ENCODE results near the gene LHPP.

DNA sequence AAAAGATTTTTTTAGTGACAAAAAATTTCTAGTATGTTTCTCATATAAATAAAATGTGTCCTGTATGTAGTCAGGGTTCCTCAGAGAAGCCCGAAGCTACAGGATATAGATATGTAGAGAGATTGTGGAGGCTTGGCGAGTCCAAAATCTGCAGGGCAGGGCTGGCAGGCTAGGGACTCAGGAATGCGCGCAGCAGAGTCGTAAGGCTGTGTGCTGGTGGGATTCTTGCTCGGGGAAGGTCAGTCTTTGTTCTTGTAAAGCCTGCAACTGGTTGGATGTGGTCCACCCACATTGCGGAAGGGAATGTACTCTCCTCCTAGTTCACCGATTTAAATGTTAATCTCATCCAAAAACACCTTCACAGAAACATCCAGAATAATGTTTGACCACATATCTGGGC is 30.6 kb downstream of the LHPP start:
- TF ChIP-seq, protein P1, sequence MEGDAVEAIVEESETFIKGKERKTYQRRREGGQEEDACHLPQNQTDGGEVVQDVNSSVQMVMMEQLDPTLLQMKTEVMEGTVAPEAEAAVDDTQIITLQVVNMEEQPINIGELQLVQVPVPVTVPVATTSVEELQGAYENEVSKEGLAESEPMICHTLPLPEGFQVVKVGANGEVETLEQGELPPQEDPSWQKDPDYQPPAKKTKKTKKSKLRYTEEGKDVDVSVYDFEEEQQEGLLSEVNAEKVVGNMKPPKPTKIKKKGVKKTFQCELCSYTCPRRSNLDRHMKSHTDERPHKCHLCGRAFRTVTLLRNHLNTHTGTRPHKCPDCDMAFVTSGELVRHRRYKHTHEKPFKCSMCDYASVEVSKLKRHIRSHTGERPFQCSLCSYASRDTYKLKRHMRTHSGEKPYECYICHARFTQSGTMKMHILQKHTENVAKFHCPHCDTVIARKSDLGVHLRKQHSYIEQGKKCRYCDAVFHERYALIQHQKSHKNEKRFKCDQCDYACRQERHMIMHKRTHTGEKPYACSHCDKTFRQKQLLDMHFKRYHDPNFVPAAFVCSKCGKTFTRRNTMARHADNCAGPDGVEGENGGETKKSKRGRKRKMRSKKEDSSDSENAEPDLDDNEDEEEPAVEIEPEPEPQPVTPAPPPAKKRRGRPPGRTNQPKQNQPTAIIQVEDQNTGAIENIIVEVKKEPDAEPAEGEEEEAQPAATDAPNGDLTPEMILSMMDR (IDR thresholded peaks at IDR 0.05), result no peak
- TF ChIP-seq POLR2AphosphoS5 (IDR thresholded peaks at IDR 0.05), result no peak

All from transverse colon (tissue), 4 donors.